ENCODE results near the gene PDGFRA. TPM values are rescaled to one million over a fixed set of nuclear protein-coding genes. Genes with fewer than 3 reads are reported as not detected.

Gene PDGFRA
- total and polyA plus RNA-seq, 10 of the 15 experiments (the other 5 are each of a cell fraction or from before 2014, with no cell fraction given): 0.01 to 0.28 (median 0.06) TPM; not detected in 5

DNA sequence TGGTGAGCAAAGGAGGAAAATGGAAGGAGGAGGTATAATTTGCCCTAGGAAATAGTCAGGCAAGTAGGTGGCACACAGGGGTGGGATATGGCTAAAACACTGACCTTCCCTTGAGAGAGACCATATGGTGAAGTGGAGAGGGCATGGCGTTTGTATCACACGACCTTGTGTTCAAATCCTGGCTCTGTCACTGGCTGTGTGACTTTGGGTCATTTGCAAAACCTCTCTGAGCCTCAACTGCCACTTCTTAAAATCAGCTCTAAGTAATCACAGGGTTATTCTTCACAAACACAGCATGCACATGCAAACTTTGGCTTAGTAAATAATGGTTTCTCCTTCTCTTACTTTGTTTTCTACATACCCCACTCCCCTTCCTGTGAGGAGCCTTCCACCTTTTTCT is 8.7 kb downstream of the PDGFRA start:
- ChIA-PET CTCF (no interaction called here), SMC1A (ENCODE audit: uncharacterized antibody, unreplicated experiment) (no interaction called here)
- no peak for FAIRE-seq

More for the DNA sequence above, 8.7 kb downstream of the PDGFRA start:
- Histone ChIP-seq H3K36me3 (ENCODE audit: control insufficient read depth in 2 of 2, insufficient read depth in 2 of 2, low read length in 1 of 2) (no peaks in the 10 kb centered on the region), H3K79me2 (ENCODE audit: control insufficient read depth, insufficient read depth, low read length) (no peaks in the 10 kb centered on the region), H3K4me3 (no peak overlapping the region), H3K4me2 (ENCODE audit: control insufficient read depth, insufficient read depth) (no peak overlapping the region), H3K27ac (ENCODE audit: control insufficient read depth, insufficient read depth) (no peak overlapping the region), H3K4me1 (ENCODE audit: control insufficient read depth, insufficient read depth, low read length) (0 out of 2 replicates have a peak, but pooled peaks cover 7% of the 10 kb centered on the region), H3K9me3 (replicated peaks; ENCODE audit: control insufficient read depth, insufficient read depth, low read length) (peaks cover 1% of the 10 kb centered on the region; the same call in 1 of the 3 replicates), H2AFZ (ENCODE audit: control insufficient read depth, low read depth, low read length) (no peak overlapping the region), H3K27me3 (replicated peaks in 1 of 2; ENCODE audit: control insufficient read depth in 2 of 2, insufficient read depth in 2 of 2, low read length in 1 of 2) (no peaks in the 10 kb centered on the region), H3K9ac (ENCODE audit: control insufficient read depth, insufficient read depth, low read length) (no peak overlapping the region), H4K20me1 (ENCODE audit: control insufficient read depth, insufficient read depth) (no peaks in the 10 kb centered on the region)
- no peak for ATAC-seq
- 3% methylated on average over 2 of the region's 2 CpGs for WGBS (ENCODE audit: insufficient coverage, insufficient replicate concordance, low lambda C conversion rate, missing lambda C conversion rate)
- POLR2A ChIA-PET: interaction anchor here (0.6 kb wide), 1 partner anchor 1134 kb away, joined by 3 read pairs; no protein-coding TSS in a partner anchor
- no peak for DNase-seq (ENCODE audit: low read depth, low spot score)
- in situ Hi-C loops (cut with MboI) (no loop called here), intact Hi-C loops (cut with micrococcal nuclease; ENCODE audit: unreplicated experiment) (loop anchor here (10.0 kb wide), 1 partner anchor 1693 kb away; no protein-coding TSS in a partner anchor)
- TF ChIP-seq, protein P1, sequence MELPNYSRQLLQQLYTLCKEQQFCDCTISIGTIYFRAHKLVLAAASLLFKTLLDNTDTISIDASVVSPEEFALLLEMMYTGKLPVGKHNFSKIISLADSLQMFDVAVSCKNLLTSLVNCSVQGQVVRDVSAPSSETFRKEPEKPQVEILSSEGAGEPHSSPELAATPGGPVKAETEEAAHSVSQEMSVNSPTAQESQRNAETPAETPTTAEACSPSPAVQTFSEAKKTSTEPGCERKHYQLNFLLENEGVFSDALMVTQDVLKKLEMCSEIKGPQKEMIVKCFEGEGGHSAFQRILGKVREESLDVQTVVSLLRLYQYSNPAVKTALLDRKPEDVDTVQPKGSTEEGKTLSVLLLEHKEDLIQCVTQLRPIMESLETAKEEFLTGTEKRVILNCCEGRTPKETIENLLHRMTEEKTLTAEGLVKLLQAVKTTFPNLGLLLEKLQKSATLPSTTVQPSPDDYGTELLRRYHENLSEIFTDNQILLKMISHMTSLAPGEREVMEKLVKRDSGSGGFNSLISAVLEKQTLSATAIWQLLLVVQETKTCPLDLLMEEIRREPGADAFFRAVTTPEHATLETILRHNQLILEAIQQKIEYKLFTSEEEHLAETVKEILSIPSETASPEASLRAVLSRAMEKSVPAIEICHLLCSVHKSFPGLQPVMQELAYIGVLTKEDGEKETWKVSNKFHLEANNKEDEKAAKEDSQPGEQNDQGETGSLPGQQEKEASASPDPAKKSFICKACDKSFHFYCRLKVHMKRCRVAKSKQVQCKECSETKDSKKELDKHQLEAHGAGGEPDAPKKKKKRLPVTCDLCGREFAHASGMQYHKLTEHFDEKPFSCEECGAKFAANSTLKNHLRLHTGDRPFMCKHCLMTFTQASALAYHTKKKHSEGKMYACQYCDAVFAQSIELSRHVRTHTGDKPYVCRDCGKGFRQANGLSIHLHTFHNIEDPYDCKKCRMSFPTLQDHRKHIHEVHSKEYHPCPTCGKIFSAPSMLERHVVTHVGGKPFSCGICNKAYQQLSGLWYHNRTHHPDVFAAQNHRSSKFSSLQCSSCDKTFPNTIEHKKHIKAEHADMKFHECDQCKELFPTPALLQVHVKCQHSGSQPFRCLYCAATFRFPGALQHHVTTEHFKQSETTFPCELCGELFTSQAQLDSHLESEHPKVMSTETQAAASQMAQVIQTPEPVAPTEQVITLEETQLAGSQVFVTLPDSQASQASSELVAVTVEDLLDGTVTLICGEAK (IDR thresholded peaks at IDR 0.05; ENCODE audit: borderline replicate concordance): no peak
- TF ChIP-seq SRF (IDR thresholded peaks at IDR 0.05; ENCODE audit: low read depth in 2 of 2, low read length in 2 of 2) (no peak), SREBF1 (IDR thresholded peaks at IDR 0.05; ENCODE audit: low read length) (no peak), ZNF217 (IDR thresholded peaks at IDR 0.05) (no peak), RUNX3 (IDR thresholded peaks at IDR 0.05; ENCODE audit: low read length) (no peak), CHD1 (IDR thresholded peaks at IDR 0.05; ENCODE audit: low read depth, low read length) (no peak), SUPT20H (IDR thresholded peaks at IDR 0.05; ENCODE audit: borderline replicate concordance, control insufficient read depth, low read depth, low read length) (no peak), RAD21 (IDR thresholded peaks at IDR 0.05; ENCODE audit: insufficient read depth, low read depth, low read length) (no peak), ZNF384 (IDR thresholded peaks at IDR 0.05; ENCODE audit: borderline replicate concordance, low read depth, low read length) (no peak), SPI1 (IDR thresholded peaks at IDR 0.05; ENCODE audit: borderline replicate concordance, insufficient read depth, low read depth, low read length) (no peak), KDM1A (IDR thresholded peaks at IDR 0.05; ENCODE audit: borderline replicate concordance) (no peak), DPF2 (IDR thresholded peaks at IDR 0.05) (no peak)
- TF ChIP-seq, protein P2, sequence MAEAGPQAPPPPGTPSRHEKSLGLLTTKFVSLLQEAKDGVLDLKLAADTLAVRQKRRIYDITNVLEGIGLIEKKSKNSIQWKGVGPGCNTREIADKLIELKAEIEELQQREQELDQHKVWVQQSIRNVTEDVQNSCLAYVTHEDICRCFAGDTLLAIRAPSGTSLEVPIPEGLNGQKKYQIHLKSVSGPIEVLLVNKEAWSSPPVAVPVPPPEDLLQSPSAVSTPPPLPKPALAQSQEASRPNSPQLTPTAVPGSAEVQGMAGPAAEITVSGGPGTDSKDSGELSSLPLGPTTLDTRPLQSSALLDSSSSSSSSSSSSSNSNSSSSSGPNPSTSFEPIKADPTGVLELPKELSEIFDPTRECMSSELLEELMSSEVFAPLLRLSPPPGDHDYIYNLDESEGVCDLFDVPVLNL (IDR thresholded peaks at IDR 0.05; ENCODE audit: low read depth, low read length): no peak
- TF ChIP-seq, protein P3, sequence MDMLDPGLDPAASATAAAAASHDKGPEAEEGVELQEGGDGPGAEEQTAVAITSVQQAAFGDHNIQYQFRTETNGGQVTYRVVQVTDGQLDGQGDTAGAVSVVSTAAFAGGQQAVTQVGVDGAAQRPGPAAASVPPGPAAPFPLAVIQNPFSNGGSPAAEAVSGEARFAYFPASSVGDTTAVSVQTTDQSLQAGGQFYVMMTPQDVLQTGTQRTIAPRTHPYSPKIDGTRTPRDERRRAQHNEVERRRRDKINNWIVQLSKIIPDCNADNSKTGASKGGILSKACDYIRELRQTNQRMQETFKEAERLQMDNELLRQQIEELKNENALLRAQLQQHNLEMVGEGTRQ (IDR thresholded peaks at IDR 0.05; ENCODE audit: borderline replicate concordance, low read depth, low read length): no peak
- no TSS peak for BruUV-seq (replicated peaks)
- RAD21 ChIA-PET (ENCODE audit: unreplicated experiment): no interaction called here
